OCI-LY1 (cell line): ENCODE data around the gene PARVA.

Experiments used
- CTCF ChIP-seq: fragments of 200-600 bp; sonication (generic), shearing (Covaris generic); IDR thresholded peaks from 2 replicates; pipeline ENCODE4 v1.5.1; 2017; ENCODE audit warnings: mild to moderate bottlenecking, antibody characterized with exemption, low read length, moderate library complexity, mixed read lengths
- EZH2 ChIP-seq: fragments of 200-600 bp; sonication (generic), shearing (Covaris generic); IDR thresholded peaks from 2 replicates; pipeline ENCODE4 v1.8.0; 2017; ENCODE audit warnings: borderline replicate concordance, mixed run types, mild to moderate bottlenecking, antibody characterized with exemption, low read length, moderate library complexity, mixed read lengths

DNA sequence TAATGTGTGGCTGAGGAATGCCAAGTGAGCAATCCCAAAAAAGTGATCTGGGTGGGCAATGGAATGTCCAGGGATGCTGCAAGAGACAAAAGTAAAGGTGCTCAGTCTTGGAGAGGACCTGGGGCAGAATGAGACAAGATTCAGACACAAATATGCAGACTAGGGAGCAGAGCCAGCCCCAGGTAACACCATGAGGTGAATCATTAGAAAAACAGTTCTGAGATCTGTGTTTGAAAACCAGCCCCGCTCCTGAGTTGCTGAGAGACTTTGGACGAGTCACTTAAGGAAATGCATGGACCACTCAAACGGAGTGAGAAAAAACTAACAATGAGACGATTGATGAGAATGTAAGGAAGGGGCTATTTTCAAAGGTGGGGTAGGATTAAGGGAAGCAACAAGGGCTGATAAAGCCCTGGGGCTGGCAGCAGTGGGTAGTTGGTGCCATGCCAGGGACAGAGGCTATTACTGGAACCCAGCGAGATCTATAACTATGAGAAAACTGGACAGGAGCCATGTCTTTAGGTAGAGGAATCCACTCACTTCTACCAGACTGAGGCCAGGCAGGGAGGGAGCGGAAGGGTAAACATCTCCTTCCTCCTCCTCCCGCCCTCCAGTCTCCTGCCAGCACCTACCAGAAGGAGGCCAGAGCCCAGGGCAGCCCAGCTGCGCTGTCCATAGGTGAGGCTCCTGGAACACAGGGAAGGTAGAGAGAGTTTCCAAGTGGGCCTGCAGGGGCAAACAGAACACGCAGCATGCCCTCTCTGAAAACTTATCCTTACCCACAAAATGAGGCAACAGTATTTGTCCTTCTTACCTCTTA is 166.4 kb downstream of the PARVA start:
- TF ChIP-seq CTCF (no peak), EZH2 (no peak)
